ENCODE data around the gene CAPN12. TPM values are rescaled to one million over a fixed set of nuclear protein-coding genes. Genes with fewer than 3 reads are reported as not detected.

Gene CAPN12
- total and polyA plus RNA-seq, 7 experiments from 2014 or later: 0.84 to 5.1 (median 2.6) TPM; not detected in 1

GRCh38 chr19:38739440-38740256, 4.6 kb downstream of the CAPN12 start:
- peaks cover 0 to 3% (median 0%) of the 10 kb centered on the region in 5 donors for H3K36me3 Mint-ChIP-seq
- Histone ChIP-seq H3K4me1 (ENCODE audit: control insufficient read depth in 2 of 2, insufficient read depth in 2 of 2, low read length in 2 of 2) (peaks cover 8 to 19% of the 10 kb centered on the region in 2 donors), H3K9me3 (ENCODE audit: control insufficient read depth in 2 of 3, low read length in 3 of 3) (no peaks in the 10 kb centered on the region), H3K36me3 (ENCODE audit: control insufficient read depth in 2 of 3, insufficient read depth in 3 of 3, low read length in 3 of 3) (no peaks in the 10 kb centered on the region), H3K27me3 (ENCODE audit: control insufficient read depth in 2 of 2, insufficient read depth in 2 of 2, low read length in 2 of 2) (no peaks in the 10 kb centered on the region), H3K4me3 (ENCODE audit: low read length) (no peak overlapping the region), H3K27ac (ENCODE audit: low read depth, low read length) (no peak overlapping the region)
- H3K9me3 Mint-ChIP-seq: peaks cover 0 to 5% (median 0%) of the 10 kb centered on the region in 11 donors
- ChIA-PET POLR2A (interaction anchor here (0.6 to 0.7 kb wide), 3 partner anchors 106 to 817 kb away, joined by 3 to 4 read pairs (median 3); no protein-coding TSS in a partner anchor), CTCF (no interaction called here)
- H3K4me3 Mint-ChIP-seq: peak overlapping the region in 2 of 10 donors; percentile 29 to 30
- H3K27ac Mint-ChIP-seq: peak overlapping the region in 2 of 9 donors; percentile 13 to 52
- H3K4me1 Mint-ChIP-seq: peaks cover 7 to 33% (median 20%) of the 10 kb centered on the region in 7 donors
- intact Hi-C loops (cut with micrococcal nuclease): loop anchor here in 1 of 2 donors (5.0 kb wide), 1 partner anchor 92 kb away; the partner anchor contains the start of gene ACTN4
- ATAC-seq (no peak), DNase-seq (no peak)
- peaks cover 0 to 10% (median 0%) of the 10 kb centered on the region in 5 donors for H3K27me3 Mint-ChIP-seq

GRCh38 chr19:38737921-38738737, 6.1 kb downstream of the CAPN12 start:
- peak overlapping the region in 8 of 9 donors; percentile 11 to 89 (median 58) for H3K27ac Mint-ChIP-seq
- peaks cover 0 to 5% (median 0%) of the 10 kb centered on the region in 11 donors for H3K9me3 Mint-ChIP-seq
- peaks cover 0 to 10% (median 0%) of the 10 kb centered on the region in 5 donors for H3K27me3 Mint-ChIP-seq
- Histone ChIP-seq H3K4me3 (ENCODE audit: low read length) (no peak overlapping the region), H3K27me3 (ENCODE audit: control insufficient read depth in 2 of 2, insufficient read depth in 2 of 2, low read length in 2 of 2) (no peaks in the 10 kb centered on the region), H3K27ac (ENCODE audit: low read depth, low read length) (no peak overlapping the region), H3K4me1 (ENCODE audit: control insufficient read depth in 2 of 2, insufficient read depth in 2 of 2, low read length in 2 of 2) (peaks cover 15 to 27% of the 10 kb centered on the region in 2 donors), H3K9me3 (ENCODE audit: control insufficient read depth in 2 of 3, low read length in 3 of 3) (no peaks in the 10 kb centered on the region), H3K36me3 (ENCODE audit: control insufficient read depth in 2 of 3, insufficient read depth in 3 of 3, low read length in 3 of 3) (no peaks in the 10 kb centered on the region)
- intact Hi-C loops (cut with micrococcal nuclease): loop anchor here (2.0 to 5.0 kb wide), 2 partner anchors 31 to 91 kb away; partner anchors contain the start of gene ACTN4 (in 1 of the 2)
- ChIA-PET CTCF (interaction anchor here (0.5 kb wide), 1 partner anchor 472 kb away, joined by 3 read pairs; no protein-coding TSS in a partner anchor), POLR2A (interaction anchor here (2.5 kb wide), 1 partner anchor 31 kb away, joined by 7 read pairs; no protein-coding TSS in a partner anchor)
- DNase-seq: no peak
- no peak for ATAC-seq
- H3K4me3 Mint-ChIP-seq: peak overlapping the region; percentile 53 to 83 (median 74)
- H3K4me1 Mint-ChIP-seq: peaks cover 7 to 41% (median 29%) of the 10 kb centered on the region in 7 donors
- peaks cover 0 to 3% (median 0%) of the 10 kb centered on the region in 5 donors for H3K36me3 Mint-ChIP-seq

DNA sequence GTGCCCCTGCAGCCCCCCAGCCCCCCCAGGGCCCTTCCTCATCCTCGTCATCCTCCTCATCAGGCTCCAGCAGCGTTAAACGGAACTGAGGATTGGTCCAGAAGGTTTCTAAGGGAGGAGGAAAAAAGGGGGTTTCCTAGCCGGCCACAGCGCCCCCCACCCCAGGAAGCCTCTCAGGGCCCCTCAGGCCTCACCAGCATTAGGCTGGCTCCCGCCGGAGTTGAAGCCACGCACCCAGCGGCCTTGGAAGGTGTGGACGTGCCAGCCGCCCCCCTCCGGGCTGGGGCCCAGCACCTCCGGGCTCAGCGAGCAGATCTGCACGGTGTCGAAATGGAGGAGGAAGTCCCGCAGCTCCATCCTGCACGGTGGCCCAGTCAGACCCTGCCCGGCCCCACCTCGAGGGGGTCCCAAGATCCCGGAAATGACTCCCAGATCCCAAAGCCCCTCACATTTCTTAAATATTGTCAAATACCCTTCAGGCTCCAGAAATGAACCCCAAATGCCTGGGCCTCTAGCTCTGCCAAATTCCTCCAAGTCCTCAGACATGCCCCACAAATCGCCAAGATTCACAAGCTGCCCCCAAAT, 6.9 kb downstream of the CAPN12 start:
- DNase-seq (no peak), ATAC-seq (no peak)
- ChIA-PET POLR2A (interaction anchor here (2.5 kb wide), 1 partner anchor 32 kb away, joined by 7 read pairs; no protein-coding TSS in a partner anchor), CTCF (no interaction called here)
- peaks cover 7 to 47% (median 29%) of the 10 kb centered on the region in 7 donors for H3K4me1 Mint-ChIP-seq
- peaks cover 0 to 3% (median 0%) of the 10 kb centered on the region in 11 donors for H3K9me3 Mint-ChIP-seq
- Histone ChIP-seq H3K27ac (ENCODE audit: low read depth, low read length) (no peak overlapping the region), H3K36me3 (ENCODE audit: control insufficient read depth in 2 of 3, insufficient read depth in 3 of 3, low read length in 3 of 3) (no peaks in the 10 kb centered on the region), H3K4me3 (ENCODE audit: low read length) (no peak overlapping the region), H3K27me3 (ENCODE audit: control insufficient read depth in 2 of 2, insufficient read depth in 2 of 2, low read length in 2 of 2) (no peaks in the 10 kb centered on the region), H3K9me3 (ENCODE audit: control insufficient read depth in 2 of 3, low read length in 3 of 3) (no peaks in the 10 kb centered on the region), H3K4me1 (ENCODE audit: control insufficient read depth in 2 of 2, insufficient read depth in 2 of 2, low read length in 2 of 2) (peaks cover 15 to 27% of the 10 kb centered on the region in 2 donors)
- H3K36me3 Mint-ChIP-seq: peaks cover 0 to 3% (median 0%) of the 10 kb centered on the region in 5 donors
- peaks cover 0 to 10% (median 0%) of the 10 kb centered on the region in 5 donors for H3K27me3 Mint-ChIP-seq
- intact Hi-C loops (cut with micrococcal nuclease): loop anchor here (2.0 to 5.0 kb wide), 2 partner anchors 31 to 90 kb away; partner anchors contain the start of gene ACTN4 (in 1 of the 2)
- peak overlapping the region; percentile 53 to 83 (median 74) for H3K4me3 Mint-ChIP-seq
- peak overlapping the region in 7 of 9 donors; percentile 11 to 89 (median 56) for H3K27ac Mint-ChIP-seq

DNA sequence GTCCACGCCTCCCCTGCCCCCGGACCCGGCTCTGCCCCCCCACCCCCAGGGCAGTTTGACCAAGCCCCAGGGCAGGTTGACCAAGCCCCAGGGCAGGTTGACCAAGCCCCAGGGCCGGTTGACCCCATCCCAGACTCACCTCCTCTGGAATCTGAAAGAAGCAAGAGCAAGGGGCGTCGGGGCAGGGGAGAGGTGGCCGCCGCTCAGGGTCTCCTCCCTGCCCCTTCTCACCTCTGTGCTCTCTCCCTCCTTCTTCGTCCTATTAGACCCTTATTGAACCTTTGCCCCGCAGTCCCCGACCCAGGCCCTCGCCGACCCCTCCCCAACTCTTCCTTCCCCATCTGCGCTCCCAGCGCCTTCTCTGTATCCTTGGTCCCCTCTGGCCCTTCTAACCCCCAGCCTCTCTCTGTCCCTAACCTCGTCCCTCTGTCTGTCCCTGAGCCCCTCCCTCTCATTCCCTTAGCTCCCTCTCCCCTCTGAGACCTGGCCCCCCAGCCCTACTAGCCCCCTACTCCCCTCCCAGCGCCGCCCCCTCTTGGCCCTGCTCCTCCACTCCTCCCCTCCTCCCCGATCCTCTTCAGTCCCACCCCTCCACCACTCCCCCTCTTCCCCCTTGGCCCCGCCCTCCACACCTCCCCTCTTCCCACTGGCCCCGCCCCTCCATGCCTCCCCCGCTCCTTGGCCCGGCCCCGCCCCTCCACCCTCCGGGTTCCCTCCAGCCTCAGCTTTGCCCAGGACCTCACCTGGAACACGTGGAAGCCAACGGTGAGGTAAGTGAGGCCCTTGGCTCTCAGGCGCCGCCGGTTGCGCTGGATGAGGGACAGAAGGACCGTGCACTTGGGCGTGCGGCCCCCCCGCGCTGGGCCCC, 7.6 kb downstream of the CAPN12 start:
- ChIA-PET CTCF (no interaction called here), POLR2A (interaction anchor here (2.5 to 3.8 kb wide), 2 partner anchors 33 to 195 kb away, joined by 7 to 17 read pairs; partner anchors contain the start of genes MRPS12 and SARS2)
- Histone ChIP-seq H3K27ac (ENCODE audit: low read depth, low read length) (no peak overlapping the region), H3K9me3 (ENCODE audit: control insufficient read depth in 2 of 3, low read length in 3 of 3) (no peaks in the 10 kb centered on the region), H3K36me3 (ENCODE audit: control insufficient read depth in 2 of 3, insufficient read depth in 3 of 3, low read length in 3 of 3) (no peaks in the 10 kb centered on the region), H3K4me3 (ENCODE audit: low read length) (peak overlapping the region; percentile 24), H3K4me1 (ENCODE audit: control insufficient read depth in 2 of 2, insufficient read depth in 2 of 2, low read length in 2 of 2) (peaks cover 15 to 27% of the 10 kb centered on the region in 2 donors), H3K27me3 (ENCODE audit: control insufficient read depth in 2 of 2, insufficient read depth in 2 of 2, low read length in 2 of 2) (no peaks in the 10 kb centered on the region)
- Mint-ChIP-seq H3K27ac (peak overlapping the region in 5 of 9 donors; percentile 13 to 76 (median 36)), H3K4me3 (peak overlapping the region; percentile 35 to 83 (median 62)), H3K27me3 (peaks cover 0 to 10% (median 0%) of the 10 kb centered on the region in 5 donors), H3K4me1 (peaks cover 7 to 47% (median 29%) of the 10 kb centered on the region in 7 donors), H3K9me3 (peaks cover 0 to 3% (median 0%) of the 10 kb centered on the region in 11 donors), H3K36me3 (peaks cover 0 to 6% (median 0%) of the 10 kb centered on the region in 5 donors)
- ATAC-seq: peak; percentile 63
- DNase-seq: peak in 6 of 9 donors; percentile 31 to 69 (median 41)
- intact Hi-C loops (cut with micrococcal nuclease): loop anchor here (1.0 to 5.0 kb wide), 4 partner anchors 32 to 194 kb away; partner anchors contain the start of genes ACTN4 (in 1 of the 2), MRPS12 (in 1 of the 2), NFKBIB (in 1 of the 2) and SARS2 (in 1 of the 2)

DNA sequence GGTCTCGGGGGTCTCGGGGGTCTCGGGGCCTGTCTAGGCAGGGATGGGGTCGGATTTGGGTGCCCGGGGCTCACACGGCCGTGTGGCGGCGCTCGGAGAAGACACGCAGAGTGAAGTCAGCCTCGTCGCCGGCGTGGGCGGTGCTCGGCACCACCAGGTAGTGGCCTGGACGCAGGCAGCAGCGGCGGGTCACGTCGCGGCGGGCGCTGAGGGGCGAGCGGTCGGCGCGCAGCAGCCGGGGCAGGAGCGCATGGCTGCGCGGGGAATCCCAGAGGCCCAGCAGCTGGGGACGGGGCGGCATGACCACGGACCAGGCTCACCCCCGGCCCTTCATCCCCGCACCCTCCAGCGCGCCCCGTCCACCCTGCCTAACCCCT, 8.2 kb downstream of the CAPN12 start:
- H3K4me3 Mint-ChIP-seq: peak overlapping the region in 7 of 10 donors; percentile 44 to 80 (median 53)
- peaks cover 0 to 6% (median 0%) of the 10 kb centered on the region in 5 donors for H3K36me3 Mint-ChIP-seq
- Histone ChIP-seq H3K36me3 (ENCODE audit: control insufficient read depth in 2 of 3, insufficient read depth in 3 of 3, low read length in 3 of 3) (no peaks in the 10 kb centered on the region), H3K4me3 (ENCODE audit: low read length) (peak overlapping the region; percentile 24), H3K9me3 (ENCODE audit: control insufficient read depth in 2 of 3, low read length in 3 of 3) (no peaks in the 10 kb centered on the region), H3K4me1 (ENCODE audit: control insufficient read depth in 2 of 2, insufficient read depth in 2 of 2, low read length in 2 of 2) (peaks cover 15 to 27% of the 10 kb centered on the region in 2 donors), H3K27me3 (ENCODE audit: control insufficient read depth in 2 of 2, insufficient read depth in 2 of 2, low read length in 2 of 2) (no peaks in the 10 kb centered on the region), H3K27ac (ENCODE audit: low read depth, low read length) (no peak overlapping the region)
- ATAC-seq (peak; percentile 55), DNase-seq (peak in 7 of 9 donors; percentile 32 to 70 (median 35))
- peaks cover 0 to 10% (median 0%) of the 10 kb centered on the region in 5 donors for H3K27me3 Mint-ChIP-seq
- POLR2A ChIA-PET: interaction anchor here (2.5 to 3.8 kb wide), 2 partner anchors 34 to 195 kb away, joined by 7 to 17 read pairs; partner anchors contain the start of genes MRPS12 and SARS2
- peaks cover 0 to 3% (median 0%) of the 10 kb centered on the region in 11 donors for H3K9me3 Mint-ChIP-seq
- CTCF ChIA-PET: no interaction called here
- peak overlapping the region in 2 of 9 donors; percentile 13 to 75 for H3K27ac Mint-ChIP-seq
- intact Hi-C loops (cut with micrococcal nuclease): loop anchor here (1.0 to 5.0 kb wide), 4 partner anchors 33 to 194 kb away; partner anchors contain the start of genes ACTN4 (in 1 of the 2), MRPS12 (in 1 of the 2), NFKBIB (in 1 of the 2) and SARS2 (in 1 of the 2)
- H3K4me1 Mint-ChIP-seq: peaks cover 7 to 47% (median 29%) of the 10 kb centered on the region in 7 donors

Measured in naive thymus-derived CD4-positive, alpha-beta T cell (primary cell).